ENCODE data around the gene CNST. TPM values are rescaled to one million over a fixed set of nuclear protein-coding genes. Genes with fewer than 3 reads are reported as not detected.

Gene CNST
- total and polyA plus RNA-seq, 8 donors = 3.6 to 12.9 (median 8.9) TPM

DNA sequence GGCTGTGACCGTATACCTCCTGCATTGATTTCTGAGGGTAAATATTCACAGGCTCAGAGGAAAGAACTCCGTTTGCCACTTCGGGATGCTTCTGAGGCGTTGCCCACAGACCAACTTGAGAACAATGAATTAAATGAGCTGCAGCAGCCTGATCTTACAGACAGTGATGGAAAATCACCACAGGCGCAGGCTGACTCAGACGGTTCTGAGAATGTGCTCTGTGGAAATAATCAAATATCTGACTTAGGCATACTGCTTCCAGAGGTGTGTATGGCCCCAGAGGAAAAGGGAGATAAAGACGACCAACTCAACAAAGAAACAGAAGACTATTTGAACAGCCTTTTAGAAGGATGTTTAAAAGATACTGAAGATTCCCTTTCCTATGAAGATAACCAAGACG, 81.3 kb downstream of the CNST start:
- H3K36me3 ChIP-seq = peaks cover 0 to 16% (median 0%) of the 10 kb centered on the region in 3 donors
- 82% methylated on average over 8 of the region's 8 CpGs for WGBS, 2 donors
- intact Hi-C loops (cut with DNase I) = no loop called here
- H3K9me3 ChIP-seq = no peaks in the 10 kb centered on the region
- H3K27me3 ChIP-seq = no peaks in the 10 kb centered on the region
- no peak overlapping the region for H3K4me3 ChIP-seq
- no peak for ATAC-seq
- TF ChIP-seq, protein P1, sequence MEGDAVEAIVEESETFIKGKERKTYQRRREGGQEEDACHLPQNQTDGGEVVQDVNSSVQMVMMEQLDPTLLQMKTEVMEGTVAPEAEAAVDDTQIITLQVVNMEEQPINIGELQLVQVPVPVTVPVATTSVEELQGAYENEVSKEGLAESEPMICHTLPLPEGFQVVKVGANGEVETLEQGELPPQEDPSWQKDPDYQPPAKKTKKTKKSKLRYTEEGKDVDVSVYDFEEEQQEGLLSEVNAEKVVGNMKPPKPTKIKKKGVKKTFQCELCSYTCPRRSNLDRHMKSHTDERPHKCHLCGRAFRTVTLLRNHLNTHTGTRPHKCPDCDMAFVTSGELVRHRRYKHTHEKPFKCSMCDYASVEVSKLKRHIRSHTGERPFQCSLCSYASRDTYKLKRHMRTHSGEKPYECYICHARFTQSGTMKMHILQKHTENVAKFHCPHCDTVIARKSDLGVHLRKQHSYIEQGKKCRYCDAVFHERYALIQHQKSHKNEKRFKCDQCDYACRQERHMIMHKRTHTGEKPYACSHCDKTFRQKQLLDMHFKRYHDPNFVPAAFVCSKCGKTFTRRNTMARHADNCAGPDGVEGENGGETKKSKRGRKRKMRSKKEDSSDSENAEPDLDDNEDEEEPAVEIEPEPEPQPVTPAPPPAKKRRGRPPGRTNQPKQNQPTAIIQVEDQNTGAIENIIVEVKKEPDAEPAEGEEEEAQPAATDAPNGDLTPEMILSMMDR (IDR thresholded peaks at IDR 0.05) = no peak
- H3K4me1 ChIP-seq = no peaks in the 10 kb centered on the region
- no peak for DNase-seq
- no peak for FAIRE-seq
- no peak overlapping the region for H3K27ac ChIP-seq

DNA sequence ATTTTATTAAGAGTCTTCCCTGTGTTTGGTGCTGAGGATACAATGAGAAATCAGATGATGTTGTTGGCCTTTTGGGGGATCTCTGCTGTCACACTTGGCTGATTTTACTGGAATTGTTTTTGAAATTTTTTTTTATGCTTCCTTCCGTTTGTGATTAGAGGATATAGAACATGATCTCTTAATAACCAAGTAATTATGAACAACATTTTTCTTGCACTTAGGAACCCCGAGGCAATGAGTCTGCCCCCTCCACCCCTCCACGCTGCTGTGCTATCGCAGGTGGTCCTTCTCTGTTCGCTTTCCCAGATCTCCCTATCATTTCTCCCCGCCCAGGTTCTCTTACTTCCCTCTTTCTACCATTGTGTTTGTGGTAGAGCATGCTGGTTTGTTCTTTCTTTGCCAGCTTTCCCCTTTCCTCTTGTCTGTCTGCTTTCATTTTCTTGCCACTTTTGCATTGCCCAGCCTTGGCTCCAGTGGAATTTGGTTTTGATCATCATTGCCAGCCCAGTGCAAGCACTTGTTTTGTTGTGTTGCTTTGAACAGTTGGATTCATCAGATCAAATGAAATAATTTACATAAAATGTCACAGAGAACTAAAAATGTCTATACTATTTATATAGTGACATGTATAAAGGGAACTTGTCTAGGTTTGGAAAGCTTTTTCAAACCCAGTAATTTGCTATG, 84.9 kb downstream of the CNST start:
- Histone ChIP-seq H3K4me3 (no peak overlapping the region), H3K4me1 (no peaks in the 10 kb centered on the region), H3K9me3 (no peaks in the 10 kb centered on the region), H3K36me3 (peaks cover 0 to 13% (median 0%) of the 10 kb centered on the region in 3 donors), H3K27ac (no peak overlapping the region), H3K27me3 (no peaks in the 10 kb centered on the region)
- DNase-seq (no peak), ATAC-seq (no peak), FAIRE-seq (no peak)
- WGBS, 2 donors = 84 to 88% methylated on average over 6 of the region's 6 CpGs
- TF ChIP-seq, protein P1 (IDR thresholded peaks at IDR 0.05) = no peak
- intact Hi-C loops (cut with DNase I) = no loop called here

DNA sequence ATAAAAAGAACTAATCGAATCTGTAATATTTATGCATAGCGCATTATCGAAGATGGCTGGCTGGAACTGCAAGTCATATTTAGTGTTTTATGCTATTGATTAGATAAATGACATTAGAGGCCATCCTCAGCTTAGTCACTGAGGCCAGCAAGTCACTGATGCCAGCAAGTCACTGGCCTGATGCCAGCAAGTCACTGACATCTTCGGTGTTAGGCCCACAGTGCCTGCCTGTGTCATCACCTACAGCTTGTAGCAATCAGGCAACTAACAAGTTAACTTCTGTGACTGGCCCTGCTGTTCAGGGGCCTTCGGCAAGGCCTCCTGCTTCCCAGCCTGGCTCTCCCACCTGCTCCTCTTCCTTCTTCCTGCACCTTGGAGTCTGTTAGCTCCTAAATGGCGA, 92.3 kb downstream of the CNST start:
- intact Hi-C loops (cut with DNase I) = no loop called here
- DNase-seq (no peak), FAIRE-seq (no peak), ATAC-seq (no peak)
- Histone ChIP-seq H3K36me3 (peaks cover 0 to 9% (median 0%) of the 10 kb centered on the region in 3 donors), H3K27me3 (no peaks in the 10 kb centered on the region), H3K4me3 (no peak overlapping the region), H3K27ac (no peak overlapping the region), H3K4me1 (no peaks in the 10 kb centered on the region), H3K9me3 (no peaks in the 10 kb centered on the region)
- 89% methylated on average over 6 of the region's 6 CpGs for WGBS, 2 donors
- TF ChIP-seq, protein P1 (IDR thresholded peaks at IDR 0.05) = no peak

DNA sequence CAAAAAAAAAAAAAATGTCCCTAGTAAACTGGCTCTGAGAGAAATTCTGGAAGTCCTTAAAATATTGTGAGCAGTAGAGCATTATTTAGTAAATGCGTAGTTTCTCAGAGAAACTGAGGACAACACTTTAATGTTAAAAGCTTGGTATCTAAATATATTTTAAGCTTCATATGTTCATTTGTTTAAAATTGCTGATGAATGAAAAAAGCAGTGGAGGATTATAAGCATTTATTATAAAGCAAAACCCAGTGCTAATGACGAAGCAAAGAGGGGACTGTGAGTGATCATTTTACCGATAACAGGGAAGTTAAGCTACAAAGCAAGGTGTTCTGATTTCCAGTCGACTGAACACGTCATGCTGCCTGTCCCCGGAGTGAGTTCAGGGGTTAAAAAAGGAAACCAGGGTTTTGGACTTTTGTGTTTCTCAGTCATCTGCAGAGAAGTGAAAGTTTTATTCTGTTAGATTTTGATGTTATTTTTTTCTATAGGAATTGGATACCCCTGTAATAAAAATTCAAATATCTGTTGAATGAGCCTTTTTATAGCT, 93.4 kb downstream of the CNST start:
- FAIRE-seq = no peak
- H3K27ac ChIP-seq = no peak overlapping the region
- H3K4me3 ChIP-seq = no peak overlapping the region
- no peaks in the 10 kb centered on the region for H3K4me1 ChIP-seq
- ATAC-seq = no peak
- peaks cover 0 to 9% (median 0%) of the 10 kb centered on the region in 3 donors for H3K36me3 ChIP-seq
- H3K9me3 ChIP-seq = no peaks in the 10 kb centered on the region
- H3K27me3 ChIP-seq = no peaks in the 10 kb centered on the region
- DNase-seq = no peak
- TF ChIP-seq, protein P1 (IDR thresholded peaks at IDR 0.05) = no peak
- intact Hi-C loops (cut with DNase I) = no loop called here
- WGBS, 2 donors = 92 to 94% methylated on average over 6 of the region's 6 CpGs

DNA sequence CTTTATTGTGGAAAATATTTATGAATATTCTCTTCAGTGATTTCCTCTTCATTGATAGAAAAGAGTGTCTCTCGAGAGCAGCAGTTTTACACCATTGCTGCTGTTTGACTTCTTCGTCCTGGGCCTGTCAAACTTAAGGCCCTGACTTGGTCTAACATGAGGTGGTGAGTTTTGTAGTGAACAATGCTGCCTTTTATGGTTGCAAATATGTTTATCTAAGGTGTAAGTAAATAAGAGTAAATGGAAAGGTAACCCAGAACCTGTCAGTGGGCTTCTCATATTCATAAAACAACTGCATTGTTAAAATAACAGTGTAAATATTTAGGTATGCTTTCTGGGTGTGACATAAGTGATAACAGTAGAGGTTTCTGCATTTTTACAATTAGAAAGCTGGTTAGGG, 95.2 kb downstream of the CNST start:
- no peaks in the 10 kb centered on the region for H3K27me3 ChIP-seq
- no peak overlapping the region for H3K4me3 ChIP-seq
- DNase-seq = no peak
- H3K36me3 ChIP-seq = peaks cover 0 to 9% (median 0%) of the 10 kb centered on the region in 3 donors
- FAIRE-seq = no peak
- TF ChIP-seq, protein P1 (IDR thresholded peaks at IDR 0.05) = no peak
- intact Hi-C loops (cut with DNase I) = no loop called here
- no peaks in the 10 kb centered on the region for H3K9me3 ChIP-seq
- no peaks in the 10 kb centered on the region for H3K4me1 ChIP-seq
- 77 to 78% methylated on average over 2 of the region's 2 CpGs for WGBS, 2 donors
- H3K27ac ChIP-seq = no peak overlapping the region
- ATAC-seq = no peak

Data from pancreas (tissue), 10 donors.